ENCODE measurements around the gene BTG1. TPM values are rescaled to one million over a fixed set of nuclear protein-coding genes. Genes with fewer than 3 reads are reported as not detected.
A peak's percentile ranks its signal among the peaks of the same experiment; 100 is the strongest.

BTG1 gene
- total and polyA plus RNA-seq, 2 experiments from 2014 or later, result 15.5 to 36.2 TPM

- H3K79me2 ChIP-seq (replicated peaks; ENCODE audit: insufficient read depth), result peaks cover 30% of the 10 kb centered on the region
- Mint-ChIP-seq H3K4me1 (peaks cover 29% of the 10 kb centered on the region), H3K4me3 (peak overlapping the region; percentile 98), H3K9me3 (peaks cover 6% of the 10 kb centered on the region; the same call in 2 of the 3 replicates), H3K27ac (peak overlapping the region; percentile 82), H3K27me3 (ENCODE audit: insufficient read depth, low read depth, poor library complexity) (peaks cover 20% of the 10 kb centered on the region), H3K36me3 (ENCODE audit: low read depth) (peaks cover 30% of the 10 kb centered on the region)
- no peak for ATAC-seq
- H4K20me1 ChIP-seq (replicated peaks; ENCODE audit: insufficient read depth), result peaks cover 8% of the 10 kb centered on the region; the same call in 1 of the 2 replicates
- H3K27ac ChIP-seq (ENCODE audit: low read depth), result no peak overlapping the region; the same call in 1 of the 2 replicates
- no peaks in the 10 kb centered on the region for H3F3A ChIP-seq (replicated peaks; ENCODE audit: low read depth)
- H3K4me1 ChIP-seq (ENCODE audit: insufficient read depth), result peaks cover 25% of the 10 kb centered on the region
- H3K36me3 ChIP-seq (ENCODE audit: insufficient read depth), result peaks cover 13% of the 10 kb centered on the region; the same call in 1 of the 2 replicates
- peak overlapping the region; percentile 82 for H3K4me3 ChIP-seq
- TF ChIP-seq EZH2phosphoT487 (IDR thresholded peaks at IDR 0.05; ENCODE audit: unreplicated experiment) (no peak), POLR2AphosphoS5 (IDR thresholded peaks at IDR 0.05; ENCODE audit: low read depth) (no peak), EZH2 (IDR thresholded peaks at IDR 0.05; ENCODE audit: low read depth, unreplicated experiment) (no peak), NANOG (IDR thresholded peaks at IDR 0.05; ENCODE audit: borderline replicate concordance) (no peak), JUNB (IDR thresholded peaks at IDR 0.05; ENCODE audit: unreplicated experiment) (no peak), REST (IDR thresholded peaks at IDR 0.05; ENCODE audit: unreplicated experiment) (no peak), STAT1 (IDR thresholded peaks at IDR 0.05; ENCODE audit: unreplicated experiment) (no peak), ZNF114 (CRISPR knock-in tag; IDR thresholded peaks at IDR 0.05) (no peak), ETS1 (IDR thresholded peaks at IDR 0.05) (no peak), ZNF462 (CRISPR knock-in tag; IDR thresholded peaks at IDR 0.05) (no peak), ZNF331 (CRISPR knock-in tag; IDR thresholded peaks at IDR 0.05; ENCODE audit: low read depth) (no peak), CREB1 (CRISPR knock-in tag; IDR thresholded peaks at IDR 0.05; ENCODE audit: low read depth) (no peak), CTCF (conservative IDR thresholded peaks at IDR 0.05; ENCODE audit: low read depth in 2 of 2) (no peak)
- no peak for DNase-seq (ENCODE audit: low spot score)
- no peaks in the 10 kb centered on the region for H3K27me3 ChIP-seq (ENCODE audit: insufficient read depth)
- H3K4me2 ChIP-seq, result peak overlapping the region; percentile 84
- 0 out of 2 replicates have a peak, but pooled peaks cover 4% of the 10 kb centered on the region for H3K9me2 ChIP-seq (ENCODE audit: insufficient read depth)
- no peak overlapping the region for H2AFZ ChIP-seq
These were observed 1.8 kb upstream of the BTG1 start for GRCh38 chr12:92147491-92147890.

All from GM23338 (cell line).